MM.1S (cell line): ENCODE results near the gene ZNF383.

Experiments
- DNase-seq: peaks from one replicate; pipeline ENCODE4 v3.0.0-alpha.2; 2015
- H2AFZ ChIP-seq: fragments of 300-600 bp; sonication (generic); 2 replicates; pipeline ENCODE4 v1.6.0; 2016; ENCODE audit warnings: antibody characterized with exemption, low read length
- H3F3A ChIP-seq: fragments of 300-600 bp; sonication (generic); 2 replicates; pipeline ENCODE4 v1.6.1; 2016; ENCODE audit warnings: mild to moderate bottlenecking, antibody characterized with exemption, low read length, moderate library complexity, mixed read lengths; ENCODE audit not compliant: insufficient read depth
- H3K27ac ChIP-seq: fragments of 300-600 bp; sonication (generic); 2 replicates; pipeline ENCODE4 v1.5.1; 2016; ENCODE audit warnings: mild to moderate bottlenecking, low read length
- H3K27me3 ChIP-seq: fragments of 300-600 bp; sonication (generic); replicated peaks from 2 replicates; pipeline ENCODE4 v1.6.0; 2016; ENCODE audit warnings: low read length; ENCODE audit not compliant: insufficient read depth
- H3K36me3 ChIP-seq: fragments of 300-600 bp; sonication (generic); replicated peaks from 2 replicates; pipeline ENCODE4 v1.6.1; 2016; ENCODE audit warnings: mild to moderate bottlenecking, low read length, mixed read lengths; ENCODE audit not compliant: insufficient read depth
- H3K4me1 ChIP-seq: fragments of 300-600 bp; sonication (generic); 2 replicates; pipeline ENCODE4 v1.6.1; 2016; ENCODE audit warnings: low read length, mixed read lengths
- H3K4me2 ChIP-seq: fragments of 300-600 bp; sonication (generic); 2 replicates; pipeline ENCODE4 v1.6.0; 2016; ENCODE audit warnings: low read depth, low read length
- H3K4me3 ChIP-seq: fragments of 300-600 bp; sonication (generic); 2 replicates; pipeline ENCODE4 v1.5.1; 2016; ENCODE audit warnings: low read length, mixed read lengths
- H3K79me2 ChIP-seq: fragments of 300-600 bp; sonication (generic); 2 replicates; pipeline ENCODE4 v1.6.1; 2016; ENCODE audit warnings: mixed run types, low read length, mixed read lengths
- H3K9ac ChIP-seq: fragments of 300-600 bp; sonication (generic); 2 replicates; pipeline ENCODE4 v1.6.1; 2016; ENCODE audit warnings: low read length, mixed read lengths
- H3K9me2 ChIP-seq: fragments of 300-600 bp; sonication (generic); replicated peaks from 2 replicates; pipeline ENCODE4 v1.6.1; 2016; ENCODE audit warnings: mild to moderate bottlenecking, low read length, mixed read lengths; ENCODE audit not compliant: insufficient read depth
- H3K9me3 ChIP-seq: fragments of 300-600 bp; sonication (generic); replicated peaks from 2 replicates; pipeline ENCODE4 v1.6.1; 2016; ENCODE audit warnings: mild to moderate bottlenecking, low read length, mixed read lengths; ENCODE audit not compliant: insufficient read depth
- H4K20me1 ChIP-seq: fragments of 300-600 bp; sonication (generic); 2 replicates; pipeline ENCODE4 v1.6.1; 2016; ENCODE audit warnings: mild to moderate bottlenecking, low read length, moderate library complexity, mixed read lengths; ENCODE audit not compliant: insufficient read depth
- EZH2 ChIP-seq: fragments of 300-600 bp; sonication (generic); optimal IDR thresholded peaks from 2 replicates; pipeline ENCODE3; 2017; ENCODE audit warnings: low read depth, mild to moderate bottlenecking, antibody characterized with exemption, low read length, mixed read lengths
- EZH2phosphoT487 ChIP-seq: fragments of 300-600 bp; sonication (generic); IDR thresholded peaks from 2 replicates; pipeline ENCODE4 v1.6.1; 2018; ENCODE audit warnings: antibody characterized with exemption, low read length
- TF ChIP-seq, protein P1 (sequence below): fragments of 300-600 bp; sonication (generic); IDR thresholded peaks from 2 replicates; pipeline ENCODE4 v1.5.1; 2016; ENCODE audit warnings: antibody characterized with exemption, low read length, mixed read lengths

Gene ZNF383

GRCh38 chr19:37220383-37220782 is 2.4 kb downstream of the ZNF383 start:
- no peak overlapping the region for H3K4me3 ChIP-seq
- 0 out of 2 replicates have a peak, but pooled peaks cover 3% of the 10 kb centered on the region for H3K36me3 ChIP-seq
- no peaks in the 10 kb centered on the region for H3K27me3 ChIP-seq
- no peak overlapping the region for H3K9ac ChIP-seq
- no peaks in the 10 kb centered on the region for H3F3A ChIP-seq
- H3K79me2 ChIP-seq: 0 out of 2 replicates have a peak, but pooled peaks cover 5% of the 10 kb centered on the region
- no peaks in the 10 kb centered on the region for H4K20me1 ChIP-seq
- H3K4me1 ChIP-seq: no peaks in the 10 kb centered on the region
- no peak for TF ChIP-seq EZH2
- TF ChIP-seq, protein P1, sequence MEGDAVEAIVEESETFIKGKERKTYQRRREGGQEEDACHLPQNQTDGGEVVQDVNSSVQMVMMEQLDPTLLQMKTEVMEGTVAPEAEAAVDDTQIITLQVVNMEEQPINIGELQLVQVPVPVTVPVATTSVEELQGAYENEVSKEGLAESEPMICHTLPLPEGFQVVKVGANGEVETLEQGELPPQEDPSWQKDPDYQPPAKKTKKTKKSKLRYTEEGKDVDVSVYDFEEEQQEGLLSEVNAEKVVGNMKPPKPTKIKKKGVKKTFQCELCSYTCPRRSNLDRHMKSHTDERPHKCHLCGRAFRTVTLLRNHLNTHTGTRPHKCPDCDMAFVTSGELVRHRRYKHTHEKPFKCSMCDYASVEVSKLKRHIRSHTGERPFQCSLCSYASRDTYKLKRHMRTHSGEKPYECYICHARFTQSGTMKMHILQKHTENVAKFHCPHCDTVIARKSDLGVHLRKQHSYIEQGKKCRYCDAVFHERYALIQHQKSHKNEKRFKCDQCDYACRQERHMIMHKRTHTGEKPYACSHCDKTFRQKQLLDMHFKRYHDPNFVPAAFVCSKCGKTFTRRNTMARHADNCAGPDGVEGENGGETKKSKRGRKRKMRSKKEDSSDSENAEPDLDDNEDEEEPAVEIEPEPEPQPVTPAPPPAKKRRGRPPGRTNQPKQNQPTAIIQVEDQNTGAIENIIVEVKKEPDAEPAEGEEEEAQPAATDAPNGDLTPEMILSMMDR: no peak
- TF ChIP-seq EZH2phosphoT487: no peak
- H3K4me2 ChIP-seq: no peak overlapping the region
- no peaks in the 10 kb centered on the region for H3K9me2 ChIP-seq
- no peaks in the 10 kb centered on the region for H3K9me3 ChIP-seq
- H3K27ac ChIP-seq: no peak overlapping the region
- DNase-seq: no peak
- no peak overlapping the region for H2AFZ ChIP-seq

DNA sequence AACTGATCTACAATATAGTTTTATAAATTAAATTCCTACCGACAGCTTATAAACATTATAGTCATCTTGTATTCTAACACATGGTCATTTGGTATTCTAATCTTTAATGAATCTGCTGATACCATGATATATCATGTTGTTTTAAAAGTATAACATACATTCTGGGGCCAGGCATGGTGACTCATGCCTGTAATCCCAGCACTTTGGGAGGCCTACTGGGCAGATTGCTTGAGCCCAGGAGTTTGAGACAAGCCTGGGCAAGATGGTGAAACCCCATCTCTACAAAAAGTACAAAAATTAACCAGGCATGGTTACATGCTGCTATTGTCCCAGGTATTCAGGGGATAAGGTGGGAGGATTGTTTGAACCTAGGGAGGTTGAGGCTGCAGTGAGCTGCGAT is 3.1 kb downstream of the ZNF383 start:
- H3K4me2 ChIP-seq: no peak overlapping the region
- no peaks in the 10 kb centered on the region for H3K4me1 ChIP-seq
- DNase-seq: no peak
- TF ChIP-seq EZH2: no peak
- no peak for TF ChIP-seq EZH2phosphoT487
- TF ChIP-seq, protein P1: no peak
- 0 out of 2 replicates have a peak, but pooled peaks cover 5% of the 10 kb centered on the region for H3K79me2 ChIP-seq
- H3K4me3 ChIP-seq: no peak overlapping the region
- H3F3A ChIP-seq: no peaks in the 10 kb centered on the region
- no peaks in the 10 kb centered on the region for H3K27me3 ChIP-seq
- peaks cover 6% of the 10 kb centered on the region; the same call in 1 of the 2 replicates for H3K36me3 ChIP-seq
- no peaks in the 10 kb centered on the region for H4K20me1 ChIP-seq
- H2AFZ ChIP-seq: no peak overlapping the region
- no peaks in the 10 kb centered on the region for H3K9me3 ChIP-seq
- H3K9ac ChIP-seq: no peak overlapping the region
- no peaks in the 10 kb centered on the region for H3K9me2 ChIP-seq
- H3K27ac ChIP-seq: no peak overlapping the region

DNA sequence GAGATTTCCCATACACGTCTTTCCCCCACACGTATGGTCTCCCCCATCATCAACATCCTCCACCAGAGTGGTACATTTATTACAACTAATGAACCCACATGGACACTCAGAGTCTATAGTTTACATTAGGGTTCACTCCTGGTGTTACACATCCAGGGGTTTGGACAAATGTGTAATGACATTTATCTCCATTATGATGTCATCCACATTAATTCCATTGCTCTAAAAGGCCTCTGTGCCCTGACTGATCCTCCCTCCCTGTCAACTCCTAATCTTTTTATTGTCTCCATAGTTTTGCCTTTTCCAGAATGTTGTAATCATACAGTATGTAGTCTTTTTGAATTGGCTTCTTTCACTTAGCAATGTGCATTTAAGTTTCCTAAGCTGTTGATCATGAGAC is 8.2 kb downstream of the ZNF383 start:
- no peaks in the 10 kb centered on the region for H4K20me1 ChIP-seq
- no peaks in the 10 kb centered on the region for H3K4me1 ChIP-seq
- no peak overlapping the region for H2AFZ ChIP-seq
- no peak overlapping the region for H3K4me2 ChIP-seq
- no peak overlapping the region for H3K27ac ChIP-seq
- H3F3A ChIP-seq: no peaks in the 10 kb centered on the region
- peaks cover 6% of the 10 kb centered on the region for H3K36me3 ChIP-seq
- TF ChIP-seq, protein P1: no peak
- no peak for TF ChIP-seq EZH2phosphoT487
- no peak for TF ChIP-seq EZH2
- no peaks in the 10 kb centered on the region for H3K9me2 ChIP-seq
- no peaks in the 10 kb centered on the region; the same call in 1 of the 2 replicates for H3K9me3 ChIP-seq
- H3K4me3 ChIP-seq: no peak overlapping the region
- DNase-seq: no peak
- H3K27me3 ChIP-seq: no peaks in the 10 kb centered on the region
- no peaks in the 10 kb centered on the region for H3K79me2 ChIP-seq
- H3K9ac ChIP-seq: no peak overlapping the region
